Neutrophil (primary cell): ENCODE measurements around the gene DLL4.

Source experiments
- H3K27ac ChIP-seq: fragments of 200-600 bp; sonication (generic); 2 replicates; pipeline ENCODE4 v1.5.1; 2016; ENCODE audit warnings: mild to moderate bottlenecking, moderate library complexity
- H3K27me3 ChIP-seq: fragments of 200-600 bp; sonication (generic); 2 replicates; pipeline ENCODE4 v1.6.0; 2016; ENCODE audit warnings: mild to moderate bottlenecking
- H3K36me3 ChIP-seq: fragments of 200-600 bp; sonication (generic); 2 replicates; pipeline ENCODE4 v1.5.1; 2017
- H3K4me1 ChIP-seq, 2 experiments: fragments of 200-600 bp in 1 of 2; sonication (generic) in 1 of 2; 1 replicate in 1 of 2; 2 replicates in 1 of 2; pipeline versions ENCODE4 v1.5.1 to v1.6.1; 2013 to 2016; ENCODE audit warnings: low read depth in 1 of 2, low read length in 1 of 2, mild to moderate bottlenecking in 1 of 2, moderate library complexity in 1 of 2; ENCODE audit not compliant: control insufficient read depth in 1 of 2, insufficient read depth in 1 of 2
- H3K4me3 ChIP-seq, 2 experiments: fragments of 200-600 bp in 1 of 2; sonication (generic) in 1 of 2; 1 replicate in 1 of 2; 2 replicates in 1 of 2; pipeline ENCODE4 v1.5.1; 2013 to 2016; ENCODE audit warnings: low read depth in 1 of 2, low read length in 1 of 2, mild to moderate bottlenecking in 1 of 2, moderate library complexity in 1 of 2
- H3K9me3 ChIP-seq: fragments of 200-600 bp; sonication (generic); 2 replicates; pipeline ENCODE4 v1.5.1; 2016
- CTCF ChIP-seq: fragments of 200-600 bp; sonication (generic); IDR thresholded peaks from 2 replicates; pipeline ENCODE4 v1.5.1; 2016; ENCODE audit warnings: antibody characterized with exemption

Gene DLL4

GRCh38 chr15:40955141-40955903 is 26.2 kb downstream of the DLL4 start:
- Histone ChIP-seq H3K4me1 (peaks cover 16 to 18% of the 10 kb centered on the region in 2 experiments), H3K4me3 (no peak overlapping the region), H3K27me3 (peaks cover 7% of the 10 kb centered on the region), H3K27ac (no peak overlapping the region), H3K36me3 (no peaks in the 10 kb centered on the region), H3K9me3 (no peaks in the 10 kb centered on the region)
- no peak for TF ChIP-seq CTCF

GRCh38 chr15:40955930-40956540 is 26.9 kb downstream of the DLL4 start:
- Histone ChIP-seq H3K9me3 (no peaks in the 10 kb centered on the region), H3K4me3 (no peak overlapping the region), H3K36me3 (no peaks in the 10 kb centered on the region), H3K4me1 (peaks cover 16 to 18% of the 10 kb centered on the region in 2 experiments), H3K27ac (no peak overlapping the region), H3K27me3 (peaks cover 7% of the 10 kb centered on the region)
- TF ChIP-seq CTCF: no peak

GRCh38 chr15:40956541-40956982 is 27.4 kb downstream of the DLL4 start:
- peaks cover 16 to 18% of the 10 kb centered on the region in 2 experiments for H3K4me1 ChIP-seq
- TF ChIP-seq CTCF: no peak
- no peaks in the 10 kb centered on the region for H3K9me3 ChIP-seq
- H3K27me3 ChIP-seq: peaks cover 7% of the 10 kb centered on the region
- no peak overlapping the region for H3K4me3 ChIP-seq
- no peaks in the 10 kb centered on the region for H3K36me3 ChIP-seq
- H3K27ac ChIP-seq: no peak overlapping the region

- Histone ChIP-seq H3K27ac (no peak overlapping the region), H3K9me3 (no peaks in the 10 kb centered on the region), H3K27me3 (peaks cover 7% of the 10 kb centered on the region), H3K4me3 (no peak overlapping the region), H3K36me3 (no peaks in the 10 kb centered on the region), H3K4me1 (peaks cover 16 to 18% of the 10 kb centered on the region in 2 experiments)
- no peak for TF ChIP-seq CTCF
Measured at GRCh38 chr15:40957041-40957555, 28.0 kb downstream of the DLL4 start.

- Histone ChIP-seq H3K4me1 (peaks cover 12 to 13% of the 10 kb centered on the region in 2 experiments), H3K36me3 (no peaks in the 10 kb centered on the region), H3K27ac (no peak overlapping the region), H3K27me3 (peaks cover 7% of the 10 kb centered on the region), H3K9me3 (no peaks in the 10 kb centered on the region), H3K4me3 (no peak overlapping the region)
- no peak for TF ChIP-seq CTCF
Measured at GRCh38 chr15:40957581-40958051, 28.5 kb downstream of the DLL4 start.
